GM21381 (cell line): Measurements from ENCODE around the gene PDE6D.

Experiments
- ATAC-seq: cut with Tn5 transposase; IDR thresholded peaks from one replicate; pipeline ENCODE4 v1.9.1; 2021; ENCODE audit warnings: mild to moderate bottlenecking, moderate library complexity; ENCODE audit not compliant: unreplicated experiment

The PDE6D gene

DNA sequence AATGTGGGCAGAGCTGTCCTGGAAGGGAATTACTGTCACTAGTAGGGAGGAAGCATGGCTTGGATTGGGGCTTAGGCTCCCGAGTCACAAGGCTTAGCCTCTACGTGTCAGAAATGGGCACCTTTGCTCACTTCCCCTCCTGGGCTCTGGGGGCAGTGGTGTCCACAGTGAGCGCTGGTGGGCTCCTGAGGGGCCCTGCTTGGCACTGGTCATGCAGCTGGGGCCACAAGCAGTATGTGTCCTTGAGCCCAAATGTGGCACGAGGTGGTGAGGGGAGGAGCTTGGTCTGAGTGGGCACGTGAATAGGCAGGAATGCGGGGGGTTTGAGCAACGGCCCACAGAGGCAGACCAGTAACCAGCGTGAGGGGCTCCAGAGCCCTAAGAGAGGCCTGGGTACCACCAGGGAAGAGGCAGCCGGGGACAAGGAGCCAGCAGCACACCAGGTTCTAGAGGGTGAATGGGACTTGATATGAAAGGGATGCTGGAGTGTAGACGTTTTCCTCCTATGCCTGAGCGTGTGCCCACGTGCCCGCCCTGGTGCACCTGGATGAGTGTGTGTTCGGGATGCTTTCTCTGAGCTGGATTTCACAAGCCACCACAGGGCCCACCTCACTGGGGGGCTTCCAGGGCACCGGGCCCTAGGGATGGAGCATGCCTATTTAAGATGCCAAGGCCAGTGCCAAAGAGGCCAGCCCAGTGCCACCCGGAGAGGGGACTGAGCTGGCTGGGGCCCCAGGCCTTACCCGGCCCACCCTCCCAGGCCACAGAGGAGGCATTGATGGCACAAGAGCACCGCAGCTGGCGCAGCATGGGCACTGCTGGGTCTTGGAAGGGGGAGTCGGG, 95.5 kb downstream of the PDE6D start:
- no peak for ATAC-seq

DNA sequence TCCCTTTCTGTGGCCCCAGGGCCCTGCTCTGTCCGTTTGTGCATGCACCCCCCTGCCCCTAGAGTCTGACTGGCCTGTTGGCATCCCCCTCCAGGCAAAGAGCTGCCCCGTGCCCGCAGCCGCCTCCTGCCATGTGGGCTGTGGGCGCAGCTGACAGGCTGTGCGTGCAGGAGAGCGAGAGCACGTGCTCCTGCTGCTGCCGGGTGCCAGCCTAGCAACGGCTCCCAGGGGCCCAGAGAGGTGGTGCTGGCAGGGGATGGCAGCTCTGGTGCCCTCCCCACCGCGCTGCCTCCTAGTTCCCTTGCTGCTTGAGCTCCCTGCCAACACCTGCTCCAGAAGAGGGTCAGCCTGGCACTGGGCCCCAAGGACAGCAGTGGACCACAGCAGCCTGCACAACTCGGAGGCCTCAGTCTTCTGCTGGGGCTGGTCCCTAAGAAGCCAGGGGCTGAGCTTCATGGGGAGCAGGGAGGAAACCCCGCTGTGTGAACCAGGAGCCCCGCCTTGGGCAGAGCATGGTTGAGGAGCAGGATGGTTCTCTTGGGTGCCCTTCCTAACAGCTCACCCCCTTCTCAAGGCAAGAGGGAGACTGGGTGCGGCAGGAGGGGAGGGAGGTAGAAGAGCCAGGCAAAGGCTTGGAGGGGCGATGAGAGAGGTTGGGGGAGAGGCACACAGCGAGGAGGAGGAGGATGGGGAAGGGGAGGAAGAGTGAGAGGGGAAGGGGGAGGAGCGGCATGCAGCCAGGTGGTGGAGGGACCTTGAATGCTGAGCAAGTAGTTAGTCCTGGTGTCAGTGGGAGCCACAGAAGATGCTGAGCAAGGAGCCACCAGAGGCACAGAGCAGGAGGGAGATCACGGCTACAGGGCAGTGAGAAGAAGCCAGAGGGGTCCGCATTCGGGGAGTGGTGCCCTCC, 96.5 kb downstream of the PDE6D start:
- no peak for ATAC-seq

DNA sequence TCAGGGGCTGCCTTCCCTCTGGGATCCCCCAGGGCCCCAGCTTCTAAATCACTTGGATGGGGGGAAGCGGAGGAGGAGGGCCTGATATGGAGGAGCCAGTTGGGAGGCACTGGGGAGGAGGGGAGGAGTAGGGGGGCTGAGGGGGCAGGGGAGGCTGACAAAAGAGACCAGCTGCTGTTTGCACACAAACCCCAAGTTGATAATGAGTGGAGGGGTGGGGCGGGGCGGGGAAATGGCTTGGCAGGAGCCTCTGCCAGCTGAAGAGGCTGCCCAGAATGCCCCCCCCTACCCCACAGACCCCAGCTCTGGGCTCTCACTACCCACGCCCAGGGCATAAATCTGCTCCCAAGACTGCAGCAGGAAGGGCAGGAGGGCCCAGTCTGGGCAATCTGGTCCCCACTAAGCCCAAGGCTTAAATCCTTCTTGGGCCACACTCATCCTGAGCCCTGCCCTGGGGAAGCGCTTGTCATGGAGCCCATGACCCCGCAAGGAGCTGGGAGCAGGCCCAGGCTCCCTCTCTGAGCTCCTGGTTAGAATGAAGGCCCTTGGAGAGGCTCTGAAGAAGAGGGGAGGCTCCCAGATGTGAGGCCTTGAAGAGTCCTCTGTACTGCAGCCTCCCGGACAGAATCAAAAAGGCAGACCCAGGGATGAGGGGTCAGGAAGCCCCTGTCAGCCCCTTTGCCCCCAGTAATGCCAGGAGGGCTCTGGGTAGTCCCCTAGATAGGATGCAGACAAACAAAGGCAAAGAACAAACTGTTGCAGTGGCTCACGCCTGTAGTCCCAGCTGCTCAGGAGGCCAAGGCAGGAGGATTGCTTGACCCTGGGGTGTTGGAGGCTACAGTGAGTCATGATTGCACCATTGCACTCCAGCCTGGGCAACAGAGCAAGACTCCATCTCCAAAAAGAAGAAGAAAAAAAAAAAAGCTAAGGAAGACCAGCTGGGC, 97.5 kb downstream of the PDE6D start:
- no peak for ATAC-seq

DNA sequence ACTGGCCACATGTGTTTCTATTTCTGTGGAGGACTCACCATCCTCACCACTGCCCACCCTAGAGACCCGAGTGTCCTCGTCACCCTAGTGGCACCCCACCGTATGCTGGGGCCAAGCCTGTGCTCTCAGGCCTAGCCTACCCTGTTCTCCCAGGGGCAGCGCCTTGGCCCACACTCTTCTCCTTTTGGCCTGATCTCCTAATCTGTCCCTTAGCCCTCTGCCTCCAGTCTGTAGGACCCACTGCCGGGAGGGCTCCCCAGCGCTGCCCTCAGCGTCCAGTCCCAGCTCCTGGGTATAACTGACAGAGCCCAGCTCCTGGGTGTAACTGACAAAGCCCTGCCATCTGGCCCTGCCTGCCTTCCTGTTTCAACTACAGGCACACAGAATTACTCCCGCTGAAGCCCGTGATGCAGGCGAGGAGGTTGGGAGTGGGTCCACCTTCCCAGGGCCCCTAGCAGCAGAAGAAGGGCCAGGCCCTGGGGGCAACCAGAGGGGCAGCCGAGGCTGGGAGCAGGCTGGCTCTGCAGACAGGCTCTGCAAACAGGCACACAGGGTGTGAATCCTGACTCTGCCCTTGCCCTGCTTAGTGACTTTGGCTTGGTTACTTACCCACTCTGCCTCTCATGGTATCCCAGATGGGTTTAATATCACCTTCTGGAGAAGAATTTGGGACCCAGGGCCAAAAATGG, 98.3 kb downstream of the PDE6D start:
- no peak for ATAC-seq
